Spinal cord (tissue), 10 donors: ENCODE data around the gene EFCAB5. TPM values are rescaled to one million over a fixed set of nuclear protein-coding genes. Genes with fewer than 3 reads are reported as not detected.
"Not testable (repeated sequence)": the region's sequence is repeated elsewhere in the genome, so short reads cannot be mapped to it uniquely, and the experiment has no call there.

Source experiments
- DNase-seq, 6 donors: peaks; one replicate each; pipeline versions ENCODE4 v3.0.0 to v3.0.0-alpha.2; 2013 to 2015; ENCODE audit warnings: low spot score in 6 of 6, low read depth in 4 of 6
- H3K27ac ChIP-seq: one replicate; pipeline ENCODE4 v1.5.1; 2013; ENCODE audit warnings: low read depth, low read length, control low read depth
- H3K27me3 ChIP-seq: one replicate; pipeline ENCODE4 v1.6.1; 2013; ENCODE audit warnings: low read length; ENCODE audit not compliant: control insufficient read depth, insufficient read depth
- H3K36me3 ChIP-seq: one replicate; pipeline ENCODE4 v1.6.1; 2013; ENCODE audit warnings: low read length; ENCODE audit not compliant: control insufficient read depth, insufficient read depth
- H3K4me1 ChIP-seq: one replicate; pipeline ENCODE4 v1.6.1; 2013; ENCODE audit warnings: low read length; ENCODE audit not compliant: control insufficient read depth, insufficient read depth
- H3K4me3 ChIP-seq: one replicate; pipeline ENCODE4 v1.5.1; 2013; ENCODE audit warnings: low read depth, low read length, control low read depth
- H3K9me3 ChIP-seq: one replicate; pipeline ENCODE4 v1.6.1; 2013; ENCODE audit warnings: low read length; ENCODE audit not compliant: control insufficient read depth, insufficient read depth
- WGBS: methylation state at CpG from one replicate; pipeline ENCODE4 v1.1.5; 2013; ENCODE audit warnings: missing lambda C conversion rate; ENCODE audit not compliant: insufficient coverage; 5-methylcytosine and 5-hydroxymethylcytosine counted together
- polyA plus RNA-seq, 2 donors: library from polyadenylated mRNA; unstranded; fragments of 120-200 nt; gene quantifications; one replicate each; pipeline ENCODE4 v1.2.1, GENCODE V29; 2013; ENCODE audit not compliant: insufficient read length in 2 of 2
- total RNA-seq, 2 donors: library from RNA; depleted of rRNA in 1 of 2; stranded (reverse); fragments of 120-200 nt in 1 of 2; fragments of >200 nt in 1 of 2; gene quantifications; one replicate each; pipeline versions ENCODE4 v1.2.3 to v1.2.4, GENCODE V29; 2013 to 2014
- donor health status: healthy.

Gene EFCAB5
- total and polyA plus RNA-seq, 4 donors = 1.6 to 2.5 (median 2.1) TPM

- no peaks in the 10 kb centered on the region for H3K4me1 ChIP-seq
- no peaks in the 10 kb centered on the region for H3K9me3 ChIP-seq
- H3K4me3 ChIP-seq = no peak overlapping the region
- no peak overlapping the region for H3K27ac ChIP-seq
- H3K36me3 ChIP-seq = peaks cover 4% of the 10 kb centered on the region
- no peak for DNase-seq
- no peaks in the 10 kb centered on the region for H3K27me3 ChIP-seq
- no CpG with 5 or more reads among the region's 1 CpG for WGBS
Observed at GRCh38 chr17:30130121-30130520, 188.7 kb downstream of the EFCAB5 start.

DNA sequence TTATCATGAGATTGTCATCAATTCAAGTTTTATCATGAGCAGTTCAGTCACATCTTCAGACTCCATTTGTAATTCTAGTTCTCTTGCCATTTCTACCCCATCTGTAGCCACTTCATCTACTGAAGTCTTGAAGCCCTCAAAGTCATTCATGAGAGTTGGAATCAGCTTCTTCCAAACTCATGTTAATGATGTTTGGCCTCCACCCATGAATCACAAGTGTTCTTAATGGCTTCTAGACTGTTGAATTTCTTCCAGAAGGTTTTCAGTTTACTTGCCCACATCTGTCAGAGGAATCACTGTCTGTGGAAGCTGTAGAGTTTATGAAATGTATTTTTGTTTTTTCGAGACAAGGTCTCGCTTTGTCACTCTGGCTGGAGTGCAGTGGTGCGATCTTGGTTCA is 191.2 kb downstream of the EFCAB5 start:
- WGBS = 100% methylated on average over 2 of the region's 3 CpGs
- H3K4me1 ChIP-seq = no peaks in the 10 kb centered on the region
- no peaks in the 10 kb centered on the region for H3K27me3 ChIP-seq
- no peaks in the 10 kb centered on the region for H3K9me3 ChIP-seq
- peaks cover 12% of the 10 kb centered on the region for H3K36me3 ChIP-seq
- H3K27ac ChIP-seq = no peak overlapping the region
- DNase-seq = no peak
- H3K4me3 ChIP-seq = no peak overlapping the region

- no peak for DNase-seq
- no peak overlapping the region for H3K27ac ChIP-seq
- no peaks in the 10 kb centered on the region for H3K9me3 ChIP-seq
- no peak overlapping the region for H3K4me3 ChIP-seq
- 100% methylated on average over 1 of the region's 3 CpGs for WGBS
- H3K36me3 ChIP-seq = peaks cover 9% of the 10 kb centered on the region
- no peaks in the 10 kb centered on the region for H3K27me3 ChIP-seq
- H3K4me1 ChIP-seq = no peaks in the 10 kb centered on the region
Observed at GRCh38 chr17:30133197-30133596, 191.8 kb downstream of the EFCAB5 start.

DNA sequence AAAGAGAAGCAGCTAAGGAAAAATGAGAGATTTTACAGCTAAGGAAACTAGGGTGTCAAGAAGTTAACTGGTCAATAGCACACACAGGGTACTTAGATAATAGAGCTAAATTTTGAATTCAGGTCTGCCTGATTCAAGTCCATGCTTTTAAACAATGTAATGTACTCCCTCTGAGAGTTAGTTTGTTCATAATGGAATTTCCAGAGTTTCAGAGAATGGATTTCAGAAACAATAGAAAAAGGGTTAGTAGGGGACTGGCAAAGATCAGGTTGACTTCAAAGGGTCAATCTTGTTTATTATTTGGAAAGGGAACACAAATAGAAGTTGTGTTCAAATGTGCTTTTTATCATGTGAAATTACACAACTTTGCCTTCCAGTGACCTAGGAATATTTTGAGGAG is 193.1 kb downstream of the EFCAB5 start:
- DNase-seq = no peak
- no peaks in the 10 kb centered on the region for H3K27me3 ChIP-seq
- H3K27ac ChIP-seq = no peak overlapping the region
- no peaks in the 10 kb centered on the region for H3K9me3 ChIP-seq
- no peak overlapping the region for H3K4me3 ChIP-seq
- peaks cover 9% of the 10 kb centered on the region for H3K36me3 ChIP-seq
- no peaks in the 10 kb centered on the region for H3K4me1 ChIP-seq

DNA sequence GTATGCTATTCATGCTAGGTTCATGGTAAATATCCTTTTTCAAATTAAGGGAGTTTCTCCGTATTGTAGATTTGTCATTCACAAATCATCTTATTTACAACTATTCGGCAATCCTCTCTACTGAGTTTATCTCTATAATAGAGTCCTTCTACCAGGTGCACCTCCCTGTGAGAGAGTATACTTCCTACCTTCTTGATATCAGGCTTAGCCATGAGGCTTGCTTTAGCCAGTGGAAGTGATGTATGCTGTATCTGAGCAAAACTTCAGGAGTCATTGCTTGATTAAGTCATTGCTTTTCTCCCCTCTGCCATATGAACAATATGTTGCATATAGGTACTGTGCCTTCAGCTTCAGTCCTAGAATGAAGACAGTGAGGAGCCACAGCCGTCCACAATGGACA is 195.7 kb downstream of the EFCAB5 start:
- no peak for DNase-seq
- no peaks in the 10 kb centered on the region for H3K4me1 ChIP-seq
- no peak overlapping the region for H3K27ac ChIP-seq
- no CpG with 5 or more reads among the region's 3 CpGs for WGBS
- no peaks in the 10 kb centered on the region for H3K27me3 ChIP-seq
- H3K4me3 ChIP-seq = no peak overlapping the region
- no peaks in the 10 kb centered on the region for H3K9me3 ChIP-seq
- H3K36me3 ChIP-seq = peaks cover 9% of the 10 kb centered on the region

- H3K4me3 ChIP-seq, DNase-seq, H3K27me3 ChIP-seq, H3K27ac ChIP-seq, H3K36me3 ChIP-seq, H3K4me1 ChIP-seq, H3K9me3 ChIP-seq: not testable (repeated sequence)
- 94% methylated on average over 3 of the region's 6 CpGs for WGBS
Observed at GRCh38 chr17:30147860-30148259, 206.4 kb downstream of the EFCAB5 start.

DNA sequence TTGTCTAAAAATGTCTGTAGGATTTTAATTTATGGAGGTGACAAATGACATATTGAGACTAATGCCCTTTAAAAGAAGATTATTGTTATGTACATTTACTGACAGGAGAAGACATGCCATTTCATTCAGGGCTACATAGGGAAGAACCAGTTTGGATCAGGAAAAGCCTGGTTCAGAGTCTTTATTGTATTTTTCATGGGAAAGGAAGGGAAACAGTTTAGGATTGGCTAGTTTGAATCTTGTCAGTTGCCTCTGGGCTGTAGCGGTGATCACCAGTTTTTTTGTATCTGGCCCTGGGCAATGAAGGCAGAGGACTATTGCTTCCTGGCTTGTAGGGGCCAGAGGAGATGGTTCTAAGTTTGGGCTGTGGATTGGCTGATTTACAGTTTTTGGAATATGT is 206.9 kb downstream of the EFCAB5 start:
- 100% methylated on average over 1 of the region's 1 CpG for WGBS
- no peak for DNase-seq
- no peak overlapping the region for H3K27ac ChIP-seq
- H3K4me3 ChIP-seq = no peak overlapping the region
- no peaks in the 10 kb centered on the region for H3K4me1 ChIP-seq
- H3K36me3 ChIP-seq = no peaks in the 10 kb centered on the region
- no peaks in the 10 kb centered on the region for H3K27me3 ChIP-seq
- H3K9me3 ChIP-seq = no peaks in the 10 kb centered on the region

DNA sequence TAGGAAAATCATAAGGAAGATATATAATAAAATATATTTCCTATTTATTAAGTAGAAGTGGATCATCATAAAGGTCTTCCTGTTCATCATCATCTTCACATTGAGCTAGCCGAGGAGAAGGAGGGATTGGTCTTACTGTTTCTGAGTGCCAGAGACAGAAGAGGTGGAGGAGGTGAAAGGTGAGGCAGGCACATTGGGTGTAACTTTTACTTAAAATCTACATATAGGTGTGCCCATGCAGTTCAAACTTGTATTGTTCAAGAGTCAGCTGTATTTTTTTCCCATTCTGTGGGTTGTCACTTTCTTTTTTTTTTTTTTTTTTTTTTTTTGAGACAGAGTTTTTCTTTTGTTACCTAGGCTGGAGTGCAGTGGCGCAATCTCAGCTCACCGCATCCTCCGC is 210.0 kb downstream of the EFCAB5 start:
- no peak for DNase-seq

DNA sequence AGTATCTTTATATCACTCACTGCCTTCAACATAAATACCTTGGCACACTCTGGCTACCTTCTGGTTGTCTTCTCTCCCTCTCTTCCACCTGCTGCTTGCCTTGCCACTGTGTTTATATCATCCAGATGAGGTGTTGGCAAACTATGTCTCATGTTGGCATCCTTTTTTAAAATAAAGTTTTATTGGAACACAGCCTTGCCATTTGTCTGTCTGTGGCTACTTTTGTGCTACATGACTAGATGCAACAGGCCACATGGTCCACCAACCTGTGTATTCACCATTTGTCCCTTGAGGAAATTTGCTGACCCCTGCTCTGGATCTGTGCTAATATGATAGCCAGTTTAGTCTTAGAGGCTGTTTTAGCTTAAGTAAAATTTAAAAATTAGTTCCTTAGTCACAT is 212.0 kb downstream of the EFCAB5 start:
- H3K27ac ChIP-seq = no peak overlapping the region
- no peak for DNase-seq
- no peak overlapping the region for H3K4me3 ChIP-seq
- no peaks in the 10 kb centered on the region for H3K4me1 ChIP-seq
- H3K27me3 ChIP-seq = no peaks in the 10 kb centered on the region
- peaks cover 1% of the 10 kb centered on the region for H3K9me3 ChIP-seq
- H3K36me3 ChIP-seq = peaks cover 2% of the 10 kb centered on the region

More for the DNA sequence above, 210.0 kb downstream of the EFCAB5 start:
- 100% methylated on average over 2 of the region's 4 CpGs for WGBS
- H3K27ac ChIP-seq = no peak overlapping the region
- H3K4me3 ChIP-seq = no peak overlapping the region
- H3K27me3 ChIP-seq = no peaks in the 10 kb centered on the region
- no peaks in the 10 kb centered on the region for H3K4me1 ChIP-seq
- H3K9me3 ChIP-seq = no peaks in the 10 kb centered on the region
- peaks cover under 1% of the 10 kb centered on the region for H3K36me3 ChIP-seq

GRCh38 chr17:30155389-30155788 is 214.0 kb downstream of the EFCAB5 start:
- no peak overlapping the region for H3K4me3 ChIP-seq
- DNase-seq = no peak
- WGBS = no CpG with 5 or more reads among the region's 2 CpGs
- no peak overlapping the region for H3K27ac ChIP-seq
- no peaks in the 10 kb centered on the region for H3K27me3 ChIP-seq
- peaks cover 2% of the 10 kb centered on the region for H3K36me3 ChIP-seq
- H3K4me1 ChIP-seq = no peaks in the 10 kb centered on the region
- H3K9me3 ChIP-seq = peaks cover 15% of the 10 kb centered on the region
